Smooth muscle cell (in vitro differentiated cells): Measurements from ENCODE around the gene FDPS. TPM values are rescaled to one million over a fixed set of nuclear protein-coding genes. Genes with fewer than 3 reads are reported as not detected.

Source experiments
- DNase-seq: peaks from one replicate; lab custom pipeline; 2025; ENCODE audit not compliant: unreplicated experiment; lab: John Stamatoyannopoulos, UW
- H2AFZ ChIP-seq: fragments of 200-600 bp; sonication (generic); 2 replicates; pipeline ENCODE4 v1.6.0; 2016; ENCODE audit warnings: antibody characterized with exemption, low read depth, mild to moderate bottlenecking
- H3F3A ChIP-seq: fragments of 200-600 bp; sonication (generic); 2 replicates; pipeline ENCODE4 v1.6.0; 2017; ENCODE audit warnings: antibody characterized with exemption, low read depth
- H3K27ac ChIP-seq: fragments of 200-600 bp; sonication (generic); 2 replicates; pipeline ENCODE4 v1.5.1; 2016; ENCODE audit warnings: low read depth, mild to moderate bottlenecking
- H3K27me3 ChIP-seq: fragments of 200-600 bp; sonication (generic); 2 replicates; pipeline ENCODE4 v1.6.1; 2016; ENCODE audit warnings: low read depth, mild to moderate bottlenecking
- H3K36me3 ChIP-seq: fragments of 200-600 bp; sonication (generic); 2 replicates; pipeline ENCODE4 v1.5.1; 2016; ENCODE audit warnings: low read depth
- H3K4me1 ChIP-seq: fragments of 200-600 bp; sonication (generic); 2 replicates; pipeline ENCODE4 v1.5.1; 2016; ENCODE audit warnings: low read depth
- H3K4me2 ChIP-seq: fragments of 200-600 bp; sonication (generic); 2 replicates; pipeline ENCODE4 v1.6.0; 2016; ENCODE audit warnings: mild to moderate bottlenecking
- H3K4me3 ChIP-seq: fragments of 200-600 bp; sonication (generic); 2 replicates; pipeline ENCODE4 v1.5.1; 2016; ENCODE audit warnings: mild to moderate bottlenecking
- H3K79me2 ChIP-seq: fragments of 200-600 bp; sonication (generic); 2 replicates; pipeline ENCODE4 v1.6.0; 2016; ENCODE audit warnings: low read depth, mild to moderate bottlenecking
- H3K9ac ChIP-seq: fragments of 200-600 bp; sonication (generic); 2 replicates; pipeline ENCODE4 v1.6.0; 2016; ENCODE audit warnings: low read depth
- H3K9me3 ChIP-seq: fragments of 200-600 bp; sonication (generic); replicated peaks from 2 replicates; pipeline ENCODE4 v1.5.1; 2016; ENCODE audit warnings: low read depth
- H4K20me1 ChIP-seq: fragments of 200-600 bp; sonication (generic); 2 replicates; pipeline ENCODE4 v1.6.0; 2016; ENCODE audit warnings: low read depth
- WGBS: methylation state at CpG from one replicate; pipeline ENCODE4 v1.1.7; 2016; ENCODE audit warnings: low lambda C conversion rate; 5-methylcytosine and 5-hydroxymethylcytosine counted together
- polyA plus RNA-seq: library from polyadenylated mRNA; unstranded; fragments of >200 nt; fragmentation: Nextera tagmentation; extraction: Ambion mirVana; gene quantifications from 2 replicates; pipeline ENCODE4 v1.2.1, GENCODE V29; 2016
- total RNA-seq: library from RNA; depleted of rRNA; stranded (reverse); fragments of >200 nt; gene quantifications from 2 replicates; pipeline ENCODE4 v1.2.3, GENCODE V29; 2014
- TF ChIP-seq, protein P1 (sequence below): fragments of 200-600 bp; sonication (generic); IDR thresholded peaks from 2 replicates; pipeline ENCODE4 v1.5.1; 2017; ENCODE audit warnings: borderline replicate concordance, mild to moderate bottlenecking, antibody characterized with exemption; ENCODE audit not compliant: insufficient read depth, poor library complexity, severe bottlenecking

The FDPS gene
- total and polyA plus RNA-seq, 2 experiments from 2014 or later, result 104 to 299 TPM

DNA sequence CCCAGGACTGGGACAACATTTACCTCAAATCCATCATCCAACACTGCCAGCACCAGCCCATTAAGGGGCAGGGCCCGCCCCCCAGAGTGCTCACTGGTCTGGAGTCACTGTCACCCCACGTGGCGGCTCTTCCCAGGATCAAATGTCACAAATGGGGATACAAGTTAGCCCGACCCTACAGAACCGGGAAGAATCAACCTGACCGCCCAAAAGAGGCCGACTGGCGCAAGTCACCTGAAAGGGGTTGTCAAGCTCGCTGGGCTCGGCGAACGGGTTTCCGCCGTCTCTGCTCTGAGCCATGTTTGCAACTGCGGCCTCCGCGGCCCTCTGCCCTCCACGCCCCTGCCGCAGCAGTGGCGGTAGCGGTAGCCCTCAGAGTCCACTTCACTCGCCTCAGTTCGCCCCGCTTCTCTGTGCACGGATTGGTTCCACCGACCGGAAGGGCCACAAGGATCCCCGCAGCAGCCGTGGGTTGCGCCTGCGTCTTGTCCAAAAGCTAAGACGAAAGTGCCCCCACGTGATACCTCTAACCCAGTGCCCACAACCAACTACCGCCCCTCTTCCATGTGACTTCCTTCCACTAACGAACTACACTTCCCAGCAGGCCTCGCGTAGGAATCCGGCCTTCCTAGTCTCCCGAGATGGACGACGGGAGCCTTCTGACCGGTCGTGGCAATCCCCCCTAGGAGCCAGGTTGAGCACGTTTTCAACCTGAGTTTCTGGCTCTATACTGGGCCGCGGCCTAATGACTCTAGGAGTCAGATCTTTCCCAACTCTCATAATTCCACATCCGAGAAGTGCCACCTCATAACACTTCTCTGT lies 46.6 kb upstream of the FDPS start, which contains the start of gene SCAMP3:
Gene SCAMP3 (minus strand): TSS at position 509 of the 822 bp plus-strand sequence. CDS start 209 bp downstream, at position 300.
- DNase-seq, result peak; percentile 65
- Histone ChIP-seq H3K79me2 (peaks cover 18% of the 10 kb centered on the region), H3F3A (peaks cover 30% of the 10 kb centered on the region), H3K36me3 (peaks cover 4% of the 10 kb centered on the region), H3K27me3 (no peaks in the 10 kb centered on the region), H2AFZ (peak within 1 kb of the TSS; percentile 57), H3K9me3 (no peaks in the 10 kb centered on the region), H3K4me2 (peak within 1 kb of the TSS; percentile 91), H4K20me1 (no peaks in the 10 kb centered on the region), H3K27ac (peak within 1 kb of the TSS; percentile 49), H3K4me1 (peaks cover 8% of the 10 kb centered on the region), H3K9ac (peak within 1 kb of the TSS; percentile 74), H3K4me3 (peak within 1 kb of the TSS; percentile 80)
- TF ChIP-seq, protein P1, sequence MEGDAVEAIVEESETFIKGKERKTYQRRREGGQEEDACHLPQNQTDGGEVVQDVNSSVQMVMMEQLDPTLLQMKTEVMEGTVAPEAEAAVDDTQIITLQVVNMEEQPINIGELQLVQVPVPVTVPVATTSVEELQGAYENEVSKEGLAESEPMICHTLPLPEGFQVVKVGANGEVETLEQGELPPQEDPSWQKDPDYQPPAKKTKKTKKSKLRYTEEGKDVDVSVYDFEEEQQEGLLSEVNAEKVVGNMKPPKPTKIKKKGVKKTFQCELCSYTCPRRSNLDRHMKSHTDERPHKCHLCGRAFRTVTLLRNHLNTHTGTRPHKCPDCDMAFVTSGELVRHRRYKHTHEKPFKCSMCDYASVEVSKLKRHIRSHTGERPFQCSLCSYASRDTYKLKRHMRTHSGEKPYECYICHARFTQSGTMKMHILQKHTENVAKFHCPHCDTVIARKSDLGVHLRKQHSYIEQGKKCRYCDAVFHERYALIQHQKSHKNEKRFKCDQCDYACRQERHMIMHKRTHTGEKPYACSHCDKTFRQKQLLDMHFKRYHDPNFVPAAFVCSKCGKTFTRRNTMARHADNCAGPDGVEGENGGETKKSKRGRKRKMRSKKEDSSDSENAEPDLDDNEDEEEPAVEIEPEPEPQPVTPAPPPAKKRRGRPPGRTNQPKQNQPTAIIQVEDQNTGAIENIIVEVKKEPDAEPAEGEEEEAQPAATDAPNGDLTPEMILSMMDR, result no peak
- WGBS, result 2% methylated on average over 46 of the region's 47 CpGs

DNA sequence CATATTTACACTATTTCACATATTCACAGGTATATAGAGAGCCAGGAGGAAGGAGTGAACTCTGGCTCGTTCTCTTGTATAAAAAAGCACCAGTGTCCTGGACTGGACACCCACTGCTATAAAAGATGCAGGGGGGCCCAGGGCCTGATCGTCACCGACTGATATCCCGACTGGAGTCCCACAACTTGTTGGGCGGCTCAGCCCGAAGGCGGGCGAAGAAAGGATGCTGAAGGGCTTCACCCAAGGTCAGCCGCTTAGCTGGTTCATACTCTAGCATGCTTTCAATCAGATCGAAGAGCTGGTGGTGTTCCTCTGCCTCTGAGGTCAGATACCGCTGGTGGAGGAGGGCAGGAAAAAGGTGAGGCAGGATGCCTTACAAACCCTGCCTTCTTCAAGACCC lies 45.6 kb upstream of the FDPS start:
- H3K79me2 ChIP-seq, result peaks cover 18% of the 10 kb centered on the region
- no peak overlapping the region for H3K4me2 ChIP-seq
- H3K9ac ChIP-seq, result no peak overlapping the region
- H3K9me3 ChIP-seq, result no peaks in the 10 kb centered on the region
- H3K36me3 ChIP-seq, result peaks cover 13% of the 10 kb centered on the region
- WGBS, result 94% methylated on average over 11 of the region's 11 CpGs
- no peak overlapping the region for H3K27ac ChIP-seq
- H3K4me3 ChIP-seq, result no peak overlapping the region
- H3F3A ChIP-seq, result peaks cover 31% of the 10 kb centered on the region
- TF ChIP-seq, protein P1, result no peak
- H3K27me3 ChIP-seq, result no peaks in the 10 kb centered on the region
- no peaks in the 10 kb centered on the region for H4K20me1 ChIP-seq
- no peak for DNase-seq
- H2AFZ ChIP-seq, result no peak overlapping the region
- H3K4me1 ChIP-seq, result peaks cover 8% of the 10 kb centered on the region

DNA sequence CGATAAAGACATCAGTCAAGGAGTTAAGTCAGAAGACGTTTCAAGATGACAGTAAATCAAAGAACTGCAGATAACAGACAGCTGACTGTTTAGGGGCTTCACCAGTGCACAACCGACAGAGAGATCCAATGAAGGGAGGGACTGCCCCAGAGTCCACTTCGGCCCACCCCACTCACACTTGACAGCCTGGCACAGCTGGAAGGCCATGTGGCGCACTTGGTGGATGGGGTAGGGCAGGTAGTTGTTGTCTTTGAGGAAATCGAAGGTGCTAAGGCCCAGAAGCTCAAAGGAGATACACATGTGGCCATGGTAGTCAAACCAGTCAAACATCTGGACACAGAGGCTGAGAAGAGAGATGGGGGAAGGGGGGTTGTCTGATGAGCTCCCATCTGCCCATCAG lies 42.1 kb upstream of the FDPS start:
- no peak for DNase-seq
- no peaks in the 10 kb centered on the region for H3K4me1 ChIP-seq
- peaks cover 17% of the 10 kb centered on the region for H3K36me3 ChIP-seq
- no peaks in the 10 kb centered on the region for H3K9me3 ChIP-seq
- peaks cover 37% of the 10 kb centered on the region for H3F3A ChIP-seq
- H3K4me3 ChIP-seq, result no peak overlapping the region
- TF ChIP-seq, protein P1, result no peak
- H2AFZ ChIP-seq, result no peak overlapping the region
- no peak overlapping the region for H3K27ac ChIP-seq
- H3K9ac ChIP-seq, result no peak overlapping the region
- 95% methylated on average over 6 of the region's 6 CpGs for WGBS
- H3K4me2 ChIP-seq, result no peak overlapping the region
- peaks cover 16% of the 10 kb centered on the region for H3K79me2 ChIP-seq
- H3K27me3 ChIP-seq, result no peaks in the 10 kb centered on the region
- H4K20me1 ChIP-seq, result peaks cover 12% of the 10 kb centered on the region

DNA sequence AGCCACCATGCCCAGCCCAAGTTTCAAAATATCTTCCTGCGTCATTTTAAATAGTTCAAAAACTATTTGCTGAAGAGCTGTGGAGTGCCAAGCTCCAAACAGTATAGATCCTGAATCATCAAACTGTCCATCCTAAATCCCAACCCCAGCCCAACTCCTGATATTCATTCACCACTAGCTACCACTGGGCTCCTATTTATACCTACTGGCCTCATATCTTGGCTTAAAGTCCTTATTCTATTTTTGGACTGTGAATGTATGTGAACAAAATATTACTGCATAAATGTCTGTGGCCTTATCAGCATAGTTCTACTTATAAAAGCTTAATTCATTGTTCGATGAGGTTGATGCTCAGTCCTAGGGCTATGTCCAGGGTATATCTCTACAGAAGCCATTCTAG lies 41.3 kb upstream of the FDPS start:
- TF ChIP-seq, protein P1, result no peak
- H3K4me1 ChIP-seq, result peaks cover 3% of the 10 kb centered on the region
- peaks cover 20% of the 10 kb centered on the region for H4K20me1 ChIP-seq
- H3K9me3 ChIP-seq, result no peaks in the 10 kb centered on the region
- no peak for DNase-seq
- H2AFZ ChIP-seq, result no peak overlapping the region
- peaks cover 39% of the 10 kb centered on the region for H3F3A ChIP-seq
- WGBS, result 98% methylated on average over 2 of the region's 2 CpGs
- no peak overlapping the region for H3K9ac ChIP-seq
- no peak overlapping the region for H3K4me3 ChIP-seq
- H3K4me2 ChIP-seq, result no peak overlapping the region
- H3K27ac ChIP-seq, result no peak overlapping the region
- H3K27me3 ChIP-seq, result no peaks in the 10 kb centered on the region
- H3K79me2 ChIP-seq, result peaks cover 21% of the 10 kb centered on the region
- peaks cover 17% of the 10 kb centered on the region for H3K36me3 ChIP-seq
